OCI-LY1 (cell line): ENCODE data around the gene TMEM50A.

Experiments
- H2AFZ ChIP-seq: fragments of 200-600 bp; sonication (generic), shearing (Covaris generic); 2 replicates; pipeline ENCODE4 v1.6.0; 2014; ENCODE audit warnings: antibody characterized with exemption, mild to moderate bottlenecking, low read length
- H3F3A ChIP-seq: fragments of 200-600 bp; sonication (generic), shearing (Covaris generic); 2 replicates; pipeline ENCODE4 v1.6.0; 2014; ENCODE audit warnings: mild to moderate bottlenecking, antibody characterized with exemption, low read length, moderate library complexity; ENCODE audit not compliant: insufficient read depth
- H3K27ac ChIP-seq: fragments of 200-600 bp; sonication (generic); 2 replicates; pipeline ENCODE4 v1.5.1; 2014; ENCODE audit warnings: low read length, mixed run types, mild to moderate bottlenecking, low read depth; ENCODE audit not compliant: poor library complexity, severe bottlenecking
- H3K27me3 ChIP-seq: fragments of 200-600 bp; sonication (generic); 2 replicates; pipeline ENCODE4 v1.6.0; 2014; ENCODE audit warnings: antibody characterized with exemption, mild to moderate bottlenecking, low read length, moderate library complexity; ENCODE audit not compliant: insufficient read depth
- H3K36me3 ChIP-seq: fragments of 200-600 bp; sonication (generic); 2 replicates; pipeline ENCODE4 v1.6.1; 2014; ENCODE audit warnings: mild to moderate bottlenecking, antibody characterized with exemption, low read length, moderate library complexity, mixed read lengths; ENCODE audit not compliant: insufficient read depth
- H3K4me1 ChIP-seq: fragments of 200-600 bp; sonication (generic); 2 replicates; pipeline ENCODE4 v1.5.1; 2014; ENCODE audit warnings: mild to moderate bottlenecking, low read length, moderate library complexity; ENCODE audit not compliant: insufficient read depth, severe bottlenecking
- H3K4me2 ChIP-seq: fragments of 200-600 bp; sonication (generic), shearing (Covaris generic); 2 replicates; pipeline ENCODE4 v1.6.1; 2014; ENCODE audit warnings: low read length
- H3K4me3 ChIP-seq: fragments of 200-600 bp; sonication (generic); 2 replicates; pipeline ENCODE4 v1.5.1; 2014; ENCODE audit warnings: low read length, low read depth, mild to moderate bottlenecking, mixed read lengths; ENCODE audit not compliant: poor library complexity, severe bottlenecking
- H3K79me2 ChIP-seq: fragments of 200-600 bp; shearing (Covaris generic); 2 replicates; pipeline ENCODE4 v1.6.1; 2016; ENCODE audit warnings: mixed run types, low read length, mixed read lengths; ENCODE audit not compliant: insufficient read depth
- H3K9ac ChIP-seq: fragments of 200-600 bp; sonication (generic), shearing (Covaris generic); 2 replicates; pipeline ENCODE4 v1.6.1; 2014; ENCODE audit warnings: mild to moderate bottlenecking, low read length, mixed read lengths
- H3K9me2 ChIP-seq: fragments of 200-600 bp; sonication (generic), shearing (Covaris generic); 2 replicates; pipeline ENCODE4 v1.6.1; 2014; ENCODE audit warnings: low read depth, mild to moderate bottlenecking, low read length, mixed read lengths
- H3K9me3 ChIP-seq: fragments of 200-600 bp; shearing (Covaris generic); 2 replicates; pipeline ENCODE4 v1.6.1; 2014; ENCODE audit warnings: low read length, mixed read lengths
- H4K20me1 ChIP-seq: fragments of 200-600 bp; sonication (generic), shearing (Covaris generic); 2 replicates; pipeline ENCODE4 v1.6.0; 2016; ENCODE audit warnings: mild to moderate bottlenecking, low read length; ENCODE audit not compliant: insufficient read depth
- EZH2 ChIP-seq: fragments of 200-600 bp; sonication (generic), shearing (Covaris generic); IDR thresholded peaks from 2 replicates; pipeline ENCODE4 v1.8.0; 2017; ENCODE audit warnings: borderline replicate concordance, mixed run types, mild to moderate bottlenecking, antibody characterized with exemption, low read length, moderate library complexity, mixed read lengths
- TF ChIP-seq, protein P1 (sequence below): fragments of 200-600 bp; sonication (generic), shearing (Covaris generic); IDR thresholded peaks from 2 replicates; pipeline ENCODE4 v1.5.1; 2017; ENCODE audit warnings: mild to moderate bottlenecking, antibody characterized with exemption, low read length, moderate library complexity, mixed read lengths

Gene TMEM50A

GRCh38 chr1:25355841-25356395 is 17.8 kb downstream of the TMEM50A start:
- Histone ChIP-seq H3K4me2 (no peak overlapping the region), H3K79me2 (no peaks in the 10 kb centered on the region), H3K4me1 (no peaks in the 10 kb centered on the region), H3K4me3 (no peak overlapping the region), H3K9me3 (no peaks in the 10 kb centered on the region), H3K36me3 (peaks cover 83% of the 10 kb centered on the region), H3K27me3 (no peaks in the 10 kb centered on the region), H3K27ac (no peak overlapping the region), H3K9ac (no peak overlapping the region), H2AFZ (no peak overlapping the region), H3K9me2 (no peaks in the 10 kb centered on the region), H4K20me1 (no peaks in the 10 kb centered on the region), H3F3A (no peaks in the 10 kb centered on the region)
- TF ChIP-seq EZH2 = no peak
- TF ChIP-seq, protein P1, sequence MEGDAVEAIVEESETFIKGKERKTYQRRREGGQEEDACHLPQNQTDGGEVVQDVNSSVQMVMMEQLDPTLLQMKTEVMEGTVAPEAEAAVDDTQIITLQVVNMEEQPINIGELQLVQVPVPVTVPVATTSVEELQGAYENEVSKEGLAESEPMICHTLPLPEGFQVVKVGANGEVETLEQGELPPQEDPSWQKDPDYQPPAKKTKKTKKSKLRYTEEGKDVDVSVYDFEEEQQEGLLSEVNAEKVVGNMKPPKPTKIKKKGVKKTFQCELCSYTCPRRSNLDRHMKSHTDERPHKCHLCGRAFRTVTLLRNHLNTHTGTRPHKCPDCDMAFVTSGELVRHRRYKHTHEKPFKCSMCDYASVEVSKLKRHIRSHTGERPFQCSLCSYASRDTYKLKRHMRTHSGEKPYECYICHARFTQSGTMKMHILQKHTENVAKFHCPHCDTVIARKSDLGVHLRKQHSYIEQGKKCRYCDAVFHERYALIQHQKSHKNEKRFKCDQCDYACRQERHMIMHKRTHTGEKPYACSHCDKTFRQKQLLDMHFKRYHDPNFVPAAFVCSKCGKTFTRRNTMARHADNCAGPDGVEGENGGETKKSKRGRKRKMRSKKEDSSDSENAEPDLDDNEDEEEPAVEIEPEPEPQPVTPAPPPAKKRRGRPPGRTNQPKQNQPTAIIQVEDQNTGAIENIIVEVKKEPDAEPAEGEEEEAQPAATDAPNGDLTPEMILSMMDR = no peak

DNA sequence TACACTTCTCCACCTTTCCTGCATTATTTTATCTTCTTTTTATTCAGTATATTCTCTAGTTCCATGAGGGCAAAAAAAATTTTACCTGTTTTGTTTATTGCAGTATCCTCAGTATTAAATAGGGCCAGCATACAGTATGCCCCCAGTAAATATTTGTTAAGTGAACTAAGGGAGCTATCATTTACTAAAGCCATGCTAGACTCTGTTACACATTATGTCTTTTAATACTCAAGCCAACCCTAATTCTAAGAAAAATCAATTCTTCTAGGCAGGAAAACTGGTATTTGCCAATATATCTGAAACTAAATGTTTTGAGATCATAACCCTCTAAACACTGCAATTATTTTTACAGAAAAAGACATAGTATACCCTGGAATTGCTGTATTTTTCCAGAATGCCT is 18.3 kb downstream of the TMEM50A start:
- Histone ChIP-seq H3K4me3 (no peak overlapping the region), H3K9me2 (no peaks in the 10 kb centered on the region), H3K4me1 (no peaks in the 10 kb centered on the region), H3K36me3 (peaks cover 85% of the 10 kb centered on the region), H3K9ac (no peak overlapping the region), H3K79me2 (no peaks in the 10 kb centered on the region), H3K27ac (no peak overlapping the region), H2AFZ (no peak overlapping the region), H4K20me1 (no peaks in the 10 kb centered on the region), H3K9me3 (no peaks in the 10 kb centered on the region), H3K4me2 (no peak overlapping the region), H3K27me3 (no peaks in the 10 kb centered on the region), H3F3A (no peaks in the 10 kb centered on the region)
- TF ChIP-seq EZH2 = no peak
- TF ChIP-seq, protein P1 = no peak

DNA sequence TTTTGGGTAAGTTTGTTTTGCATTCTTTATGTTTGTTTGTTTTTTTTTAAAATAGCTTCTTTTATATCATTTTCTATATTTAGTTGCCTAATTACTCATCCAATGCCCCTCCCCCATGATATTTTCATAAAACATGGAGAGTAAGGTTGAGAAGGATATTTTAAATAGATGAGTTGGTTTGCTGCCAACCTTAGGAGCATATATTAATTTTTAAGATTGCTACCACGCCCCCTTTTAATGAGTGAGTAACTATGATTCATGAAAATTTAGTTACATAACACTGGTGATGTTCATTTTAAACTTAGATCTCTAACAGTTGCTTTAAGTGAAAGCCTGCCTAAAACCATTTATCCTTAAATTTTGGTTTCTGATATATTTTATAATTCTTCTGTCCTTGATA is 18.7 kb downstream of the TMEM50A start:
- no peaks in the 10 kb centered on the region for H4K20me1 ChIP-seq
- H3K27ac ChIP-seq = no peak overlapping the region
- no peaks in the 10 kb centered on the region for H3K9me3 ChIP-seq

More for the DNA sequence above, 18.7 kb downstream of the TMEM50A start:
- no peaks in the 10 kb centered on the region for H3K4me1 ChIP-seq
- no peak overlapping the region for H3K4me2 ChIP-seq
- H3K9me2 ChIP-seq = no peaks in the 10 kb centered on the region
- TF ChIP-seq EZH2 = no peak
- TF ChIP-seq, protein P1 = no peak
- H3K9ac ChIP-seq = no peak overlapping the region
- H3K36me3 ChIP-seq = peaks cover 85% of the 10 kb centered on the region
- no peak overlapping the region for H2AFZ ChIP-seq
- H3K27me3 ChIP-seq = no peaks in the 10 kb centered on the region
- H3K4me3 ChIP-seq = no peak overlapping the region
- no peaks in the 10 kb centered on the region for H3K79me2 ChIP-seq
- no peaks in the 10 kb centered on the region for H3F3A ChIP-seq
